HEK293T (cell line): ENCODE data around the gene NUTM2D.
"Not testable (repeated sequence)": the region's sequence is repeated elsewhere in the genome, so short reads cannot be mapped to it uniquely, and the experiment has no call there.

Experiments
- SUZ12 ChIP-seq: fragments of 450-650 bp; IDR thresholded peaks from 2 replicates; pipeline ENCODE4 v1.6.1; 2016; ENCODE audit warnings: mild to moderate bottlenecking
- ZNF384 ChIP-seq: fragments of 450-650 bp; IDR thresholded peaks from 2 replicates; pipeline ENCODE4 v1.6.1; 2016

- not testable (repeated sequence) for TF ChIP-seq ZNF384, SUZ12
These were observed 26.7 kb downstream of the NUTM2D start for GRCh38 chr10:87384283-87384682.
